Right hindlimb (tissue), 1 donor: ENCODE data around the gene FAAP100.
A peak's percentile ranks its signal among the peaks of the same experiment; 100 is the strongest.

Experiments used
- DNase-seq: peaks from one replicate; pipeline ENCODE4 v3.0.0-alpha.2; 2018

The FAAP100 gene

DNA sequence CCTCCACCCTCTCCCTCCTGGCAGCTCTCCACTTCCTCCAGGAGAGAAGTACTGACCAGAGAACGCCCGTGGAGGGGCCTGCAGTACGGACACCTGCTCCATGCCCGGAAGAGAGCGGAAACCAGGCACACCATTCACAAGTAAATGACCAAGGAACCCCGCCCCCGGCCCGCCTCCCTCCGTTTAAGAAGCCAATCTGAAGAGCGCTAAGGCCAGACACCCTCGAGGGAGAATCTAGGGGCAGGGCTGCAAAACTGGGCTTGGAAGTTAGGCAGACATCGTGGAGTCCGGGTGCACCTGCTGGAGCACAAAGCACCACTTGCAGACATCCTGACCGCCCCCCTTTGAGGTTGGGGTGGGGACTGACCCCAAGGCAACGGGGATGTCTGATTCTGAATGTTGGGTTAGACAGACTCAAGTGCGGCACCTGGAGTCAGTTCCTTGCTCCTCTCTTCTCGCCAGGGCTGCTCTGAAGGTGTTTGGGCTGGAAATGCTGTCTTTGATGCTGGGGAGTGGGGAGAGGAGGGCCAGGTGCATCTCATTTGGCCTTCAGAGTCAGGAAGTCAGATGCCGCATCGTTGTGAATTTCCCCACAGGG lies 964 bp upstream of the FAAP100 start:
- peak; percentile 79 for DNase-seq

DNA sequence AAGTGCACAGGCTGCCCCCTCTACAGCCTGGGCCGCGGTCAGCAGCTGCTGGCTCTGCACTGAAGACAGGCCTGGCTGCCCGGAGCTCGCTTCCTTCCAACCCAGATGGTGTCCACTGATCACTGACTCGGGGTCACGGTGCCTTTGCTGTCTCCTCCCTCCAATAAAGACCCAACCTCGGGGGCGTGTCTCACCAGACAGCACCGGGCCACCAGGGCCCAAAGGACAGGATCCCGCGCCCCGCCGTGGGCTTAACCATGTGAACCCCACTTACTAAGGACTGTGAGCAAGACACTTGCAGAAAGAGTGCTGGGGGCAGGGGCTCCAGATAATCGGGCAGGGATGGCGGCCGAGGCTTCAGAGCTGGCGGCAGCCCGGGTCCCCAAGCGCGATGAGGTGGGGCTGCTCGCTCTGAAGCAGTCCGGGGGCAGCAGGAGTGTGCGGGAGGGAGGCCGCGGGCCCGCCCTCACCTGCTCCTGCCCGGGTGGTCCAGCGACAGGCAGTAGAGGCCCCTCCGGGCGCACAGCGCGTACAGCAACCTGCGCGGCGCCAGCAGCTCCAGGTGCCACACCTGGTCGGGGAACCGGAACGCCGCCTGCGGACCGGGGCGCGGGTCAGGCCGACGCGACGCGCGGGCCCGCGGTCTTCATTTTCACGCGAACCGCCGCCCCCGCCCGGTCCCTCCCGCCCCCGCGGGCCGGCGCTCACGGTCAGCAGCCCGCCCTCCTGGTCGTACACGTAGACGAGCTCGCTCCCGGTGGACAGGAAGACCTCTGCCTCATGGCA lies 502 bp downstream of the FAAP100 start:
- no peak for DNase-seq

DNA sequence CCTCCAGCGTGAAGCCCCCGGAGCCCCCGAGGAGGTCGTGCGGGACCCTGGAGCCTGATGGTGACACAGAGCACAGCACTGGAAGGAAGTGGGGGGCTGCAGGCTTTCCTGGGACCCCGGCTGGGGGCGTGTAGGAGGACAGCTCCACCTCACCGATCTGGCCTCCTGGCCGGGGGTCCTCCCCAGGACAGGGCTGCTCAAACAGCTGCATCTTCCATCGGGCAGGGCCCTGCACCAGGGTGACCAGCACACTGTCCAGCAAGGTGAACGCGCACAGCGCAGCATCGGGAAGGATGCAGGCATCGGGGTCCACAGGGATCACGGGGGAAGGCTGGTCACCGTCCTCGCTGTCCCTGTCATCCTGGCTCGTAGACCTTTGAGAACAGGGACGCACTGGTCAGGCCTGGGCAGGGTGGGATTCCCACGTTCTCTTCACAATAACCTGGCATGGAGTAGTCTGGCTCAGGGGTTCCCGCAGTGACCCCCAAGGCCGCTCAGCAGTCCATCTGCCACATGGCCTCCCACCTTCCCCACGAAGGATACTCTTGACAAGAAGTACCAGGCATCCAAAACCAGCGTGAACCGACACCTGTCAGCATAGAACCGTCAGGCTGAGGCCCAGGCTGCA lies 1.2 kb downstream of the FAAP100 start:
- no peak for DNase-seq

DNA sequence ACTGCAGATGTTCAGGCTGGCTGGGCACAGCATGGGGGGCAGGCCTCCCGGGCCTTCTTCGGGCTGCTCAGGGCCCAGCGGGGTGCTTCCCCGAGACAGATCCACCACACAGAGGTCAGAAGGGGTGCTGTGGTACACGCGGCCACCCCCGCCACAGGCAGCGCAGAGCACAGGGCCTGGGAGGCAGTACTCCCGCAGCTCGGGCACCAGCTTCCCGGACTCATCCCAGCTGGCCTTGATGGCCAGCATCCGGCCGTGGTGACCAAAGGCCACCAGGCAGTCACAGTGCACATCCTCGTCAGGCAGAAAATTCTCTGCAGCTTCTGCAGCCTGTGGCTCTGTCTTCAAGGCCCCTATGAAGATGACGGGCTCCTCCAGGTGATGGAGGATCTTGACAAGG lies 1.9 kb downstream of the FAAP100 start:
- no peak for DNase-seq

DNA sequence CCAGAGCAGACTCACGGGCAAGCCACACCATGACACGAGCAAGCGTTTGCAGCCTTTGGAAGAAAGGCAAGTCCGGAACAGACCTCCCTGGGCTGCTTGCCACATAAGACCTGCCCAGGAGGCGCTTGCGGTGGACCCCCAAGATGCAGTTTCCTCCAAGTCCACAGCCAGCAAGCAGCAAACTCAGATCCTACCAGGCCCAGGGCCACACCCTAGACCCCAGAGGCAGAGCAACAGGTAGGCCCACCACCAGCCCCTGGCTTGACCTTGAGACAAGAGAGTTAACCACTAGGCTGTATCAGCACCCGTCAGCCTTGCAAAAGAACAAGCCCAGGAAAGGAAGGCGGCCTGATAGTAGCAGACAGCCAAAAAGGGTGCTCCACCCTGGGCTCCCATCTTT lies 2.3 kb downstream of the FAAP100 start:
- DNase-seq = no peak

DNA sequence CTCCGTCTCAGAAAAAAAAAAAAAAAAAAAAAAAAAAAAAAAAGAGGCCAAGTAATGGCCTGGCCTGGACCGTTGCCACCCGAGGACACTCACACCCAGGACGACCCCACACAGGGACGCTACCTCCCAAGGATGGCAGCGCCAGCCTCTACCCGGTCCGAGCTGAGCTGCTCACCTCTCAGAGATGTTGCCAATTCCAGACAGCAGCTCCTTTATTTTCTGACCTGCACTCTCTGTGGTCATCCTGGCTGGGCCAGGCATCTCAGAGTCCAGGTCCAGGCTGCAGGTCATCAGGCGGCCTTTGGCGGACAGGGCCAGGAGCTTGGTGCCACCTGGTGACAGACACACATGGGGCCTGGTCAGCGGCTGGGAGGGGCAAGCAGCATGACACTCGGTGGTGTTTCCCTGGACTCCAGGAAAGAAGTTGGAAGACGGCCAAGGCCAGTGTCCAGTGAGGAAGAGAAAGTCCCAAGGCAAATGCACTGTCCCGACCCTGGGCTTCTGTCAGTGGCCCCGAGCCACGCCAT lies 3.1 kb downstream of the FAAP100 start:
- DNase-seq = no peak

DNA sequence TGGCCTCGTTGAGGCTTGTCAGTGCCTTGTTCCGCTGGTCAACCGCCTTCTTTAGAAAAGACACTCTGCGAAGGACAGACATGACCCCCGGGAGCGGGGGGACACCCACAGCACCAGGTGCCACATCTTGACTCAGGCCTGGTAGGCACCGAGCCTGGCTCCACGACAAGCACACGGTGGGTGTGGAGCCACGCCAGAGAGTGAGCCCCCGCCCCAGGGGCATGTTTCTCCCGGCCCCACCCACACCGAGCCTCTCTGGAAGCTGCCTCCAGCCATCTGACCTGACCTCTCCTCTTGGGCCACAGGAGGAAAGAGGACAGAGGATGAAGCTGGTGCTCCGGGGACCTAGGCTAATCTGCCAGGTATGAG lies 4.6 kb downstream of the FAAP100 start:
- DNase-seq = no peak

DNA sequence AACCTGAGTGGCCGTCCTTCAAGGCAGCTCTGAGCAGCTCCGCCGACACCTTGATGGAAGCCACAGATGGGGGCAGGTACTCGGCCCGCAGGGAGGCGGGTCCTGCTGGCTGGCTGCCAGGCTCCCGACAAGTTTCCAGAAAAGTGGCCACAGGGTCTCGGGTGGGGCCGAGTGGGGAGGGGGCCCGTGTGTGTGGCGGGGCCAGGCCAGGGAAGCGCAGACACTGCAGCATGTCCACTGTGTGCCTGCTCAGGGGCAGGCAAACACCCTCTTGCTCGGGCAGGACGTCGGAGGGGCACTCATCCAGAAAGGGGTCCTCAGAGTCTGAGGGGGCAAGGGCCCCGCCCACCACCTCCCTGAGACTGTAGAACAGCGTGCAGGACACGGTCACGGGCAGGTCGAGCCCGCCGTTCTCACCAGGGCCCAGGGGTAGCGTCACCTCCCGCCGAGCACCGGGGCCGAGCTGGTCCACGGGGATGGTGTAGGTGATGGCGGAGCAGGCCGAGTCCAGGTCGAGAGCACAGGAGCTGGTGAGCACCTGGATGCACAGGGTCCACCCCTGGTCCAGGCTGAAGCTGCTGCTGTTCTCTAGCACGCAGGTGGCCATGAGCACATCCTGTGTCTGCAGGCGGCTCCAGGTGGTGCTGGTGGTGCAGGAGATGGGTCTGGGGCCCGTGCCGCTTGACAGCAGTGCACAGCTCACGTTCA lies 5.1 kb downstream of the FAAP100 start:
- DNase-seq = no peak

DNA sequence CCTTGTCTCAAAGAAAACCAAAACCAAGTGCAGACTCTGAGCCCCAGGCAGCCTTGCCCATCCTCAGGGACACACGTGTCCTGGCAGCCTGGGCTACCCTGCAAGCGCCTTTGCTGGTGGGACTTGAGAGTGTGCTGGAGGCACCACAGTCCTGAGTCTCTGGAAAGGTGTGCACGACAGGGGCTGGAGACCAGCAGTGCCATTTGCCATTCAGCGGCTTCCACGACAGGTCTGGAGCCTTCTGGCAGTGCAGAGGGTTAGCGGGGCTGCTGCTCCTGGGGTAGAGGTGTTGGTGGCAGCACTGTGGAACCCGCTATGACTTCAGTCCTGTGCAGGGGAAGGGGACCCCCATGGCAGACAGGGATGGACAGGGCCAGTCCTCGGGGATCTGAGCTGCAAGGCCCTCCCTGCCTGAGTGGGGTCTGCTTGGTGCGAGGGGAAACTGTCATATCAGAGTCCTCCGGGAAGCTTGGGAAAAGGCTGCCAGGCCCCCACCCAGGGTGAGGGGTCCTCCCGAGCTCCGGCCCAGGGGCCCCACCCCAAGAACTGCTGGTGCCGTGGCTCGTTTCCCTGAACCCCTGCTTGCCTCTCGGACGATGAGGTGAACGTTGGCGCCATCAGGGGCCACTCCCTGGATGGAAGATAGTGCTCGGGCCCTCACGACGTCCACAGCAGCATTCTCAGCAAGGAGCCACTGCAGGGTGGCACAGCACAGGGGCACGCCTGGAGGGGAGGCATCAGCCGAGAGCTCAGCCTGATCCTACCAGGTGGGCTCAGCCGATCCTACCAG lies 6.8 kb downstream of the FAAP100 start:
- DNase-seq = peak; percentile 7

DNA sequence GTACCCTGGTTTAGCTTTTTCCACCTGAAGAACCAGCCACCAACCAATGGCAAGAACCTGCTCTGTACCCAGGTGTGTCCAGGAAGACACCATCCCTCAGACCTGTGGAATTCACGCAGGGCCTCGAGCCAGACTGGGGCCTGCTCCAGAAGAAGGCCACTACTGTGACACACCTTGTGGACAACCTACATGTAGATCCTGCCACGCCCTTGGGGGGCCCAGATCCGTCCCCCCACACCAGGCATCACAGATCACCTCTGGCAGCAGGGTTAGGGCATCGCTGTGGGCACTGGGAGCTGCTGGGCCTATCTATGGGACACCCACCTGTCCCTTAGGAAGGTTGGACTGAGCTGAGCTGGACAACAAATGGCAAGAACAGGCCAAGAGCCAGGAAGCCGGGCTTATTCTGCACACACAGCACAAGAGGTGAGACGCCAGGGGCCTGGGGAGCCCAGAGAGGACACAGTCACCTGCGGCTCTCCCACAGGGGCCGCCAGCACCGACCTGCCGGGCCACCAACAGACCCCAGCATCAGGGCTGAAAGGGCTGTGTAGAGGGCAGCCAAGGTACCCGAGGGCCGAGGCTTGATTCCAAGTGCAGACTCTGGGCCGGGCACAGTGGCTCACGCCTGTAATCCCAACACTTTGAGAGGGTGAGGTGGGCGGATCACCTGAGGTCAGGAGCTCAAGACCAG lies 7.7 kb downstream of the FAAP100 start:
- DNase-seq = peak; percentile 8

DNA sequence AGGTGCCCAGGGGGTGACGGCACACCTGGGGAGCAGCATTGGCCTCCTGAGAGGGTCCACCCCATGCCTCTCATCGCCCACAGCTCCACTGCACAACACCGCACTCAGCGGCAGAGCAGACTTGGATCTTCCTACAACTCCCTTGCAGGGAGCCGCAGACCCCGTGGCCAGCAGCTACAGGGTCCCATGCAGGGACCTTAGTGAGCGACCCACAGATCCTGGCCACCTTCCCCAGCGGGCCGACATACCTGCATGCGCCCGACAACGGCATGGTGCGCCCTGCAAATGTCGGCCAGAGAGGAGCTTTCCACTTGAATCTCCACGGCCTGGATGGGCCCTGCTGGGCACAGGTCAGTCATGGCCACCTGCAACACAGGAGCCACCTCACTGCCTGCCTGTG lies 8.4 kb downstream of the FAAP100 start:
- peak; percentile 16 for DNase-seq

DNA sequence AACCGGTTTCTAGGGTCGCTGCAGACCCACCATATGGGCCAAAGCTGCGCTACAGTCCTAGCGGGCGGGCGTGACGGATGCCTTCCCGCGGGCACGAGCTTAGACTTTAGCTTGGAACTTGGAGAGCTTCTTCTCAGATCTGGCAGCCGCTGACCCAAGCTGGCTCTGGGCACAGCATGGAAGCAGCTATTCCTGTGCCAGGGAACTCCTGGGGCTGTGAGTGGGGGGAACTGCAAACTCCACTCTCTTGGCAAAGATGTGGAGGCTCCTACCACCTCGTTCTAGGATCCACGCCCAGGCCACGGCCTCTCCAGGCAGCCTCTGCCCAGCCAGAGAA lies 8.8 kb downstream of the FAAP100 start:
- DNase-seq = peak; percentile 4

DNA sequence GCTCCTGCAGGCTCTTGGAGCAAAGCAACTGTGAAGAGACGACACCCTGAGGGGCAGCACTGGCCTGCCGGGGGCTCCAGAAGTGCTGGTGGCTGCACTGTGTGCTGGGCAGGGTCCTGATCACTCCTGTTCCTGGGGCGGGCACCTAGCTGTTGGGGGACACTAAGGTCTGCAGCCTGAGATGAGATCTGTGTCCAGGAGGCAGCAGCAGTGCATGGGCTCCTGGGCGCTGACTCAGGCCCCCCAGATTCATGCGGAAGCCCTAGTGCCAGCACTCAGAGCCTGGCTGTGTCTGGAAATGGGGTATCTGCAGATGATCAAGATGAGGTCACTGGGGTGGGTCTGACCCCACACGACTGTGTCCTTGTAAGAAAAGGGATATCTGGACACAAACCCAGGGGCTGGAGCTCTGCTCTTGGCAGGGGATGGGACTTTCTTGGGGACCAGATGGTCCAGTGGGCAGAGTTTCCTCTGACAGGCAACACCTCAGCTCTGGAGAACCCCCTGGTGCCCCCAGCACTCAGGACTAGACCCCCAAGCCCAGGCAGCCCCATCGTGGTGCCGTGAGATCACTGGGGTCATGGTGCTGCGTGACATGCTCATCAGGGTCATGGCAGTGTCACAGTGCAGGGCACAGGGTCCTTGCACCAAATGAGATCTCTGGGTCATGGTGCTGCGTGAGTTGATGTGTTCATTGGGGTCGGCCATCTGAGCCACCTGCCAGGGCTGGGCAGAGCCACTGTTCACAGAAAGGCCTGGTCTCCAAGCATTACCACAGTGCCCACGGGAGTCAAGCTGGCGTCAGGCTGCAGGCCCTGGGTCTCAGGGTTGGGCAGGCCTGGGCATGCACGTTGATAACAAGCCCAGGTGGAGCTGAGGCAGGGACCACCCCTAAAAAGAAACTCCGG lies 9.5 kb downstream of the FAAP100 start:
- peak; percentile 12 for DNase-seq

DNA sequence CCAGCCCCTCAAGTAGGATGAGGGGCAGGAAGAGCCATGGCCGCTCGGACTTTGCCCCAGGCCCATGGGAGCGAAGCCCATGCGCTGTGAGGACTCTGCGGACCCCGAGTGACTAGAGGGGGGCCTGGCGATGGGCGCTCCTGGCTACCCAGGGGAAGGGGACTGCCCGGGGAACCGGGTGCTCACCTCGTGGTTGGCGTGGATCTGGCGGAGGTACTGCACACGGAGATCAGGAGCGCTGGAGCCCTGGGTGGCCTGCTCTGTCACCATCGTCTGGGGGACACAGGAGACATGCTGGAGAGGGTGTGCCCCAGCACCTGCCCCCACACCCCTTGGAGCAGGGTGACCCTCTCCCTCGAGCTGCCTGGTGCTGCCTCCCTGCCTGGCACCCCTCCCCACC lies 11.0 kb downstream of the FAAP100 start:
- peak; percentile 8 for DNase-seq

DNA sequence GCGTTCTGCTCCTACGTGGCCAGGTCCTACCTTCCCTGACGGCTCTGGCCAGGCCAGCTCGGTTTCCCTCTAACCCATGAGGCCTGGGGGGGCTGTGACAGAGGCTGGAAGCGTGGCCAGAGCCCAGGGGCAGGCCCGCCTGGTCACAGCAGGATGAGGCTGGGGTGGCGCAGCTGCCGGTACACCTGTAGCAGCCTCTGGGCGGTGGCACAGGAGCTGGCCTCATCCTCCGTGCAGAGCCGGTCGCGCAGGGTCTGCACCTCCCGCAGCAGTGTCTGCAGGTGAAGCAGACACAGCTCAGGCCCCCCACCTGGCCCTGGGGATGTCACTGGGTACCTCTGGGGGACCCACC lies 11.5 kb downstream of the FAAP100 start:
- DNase-seq = peak; percentile 16

DNA sequence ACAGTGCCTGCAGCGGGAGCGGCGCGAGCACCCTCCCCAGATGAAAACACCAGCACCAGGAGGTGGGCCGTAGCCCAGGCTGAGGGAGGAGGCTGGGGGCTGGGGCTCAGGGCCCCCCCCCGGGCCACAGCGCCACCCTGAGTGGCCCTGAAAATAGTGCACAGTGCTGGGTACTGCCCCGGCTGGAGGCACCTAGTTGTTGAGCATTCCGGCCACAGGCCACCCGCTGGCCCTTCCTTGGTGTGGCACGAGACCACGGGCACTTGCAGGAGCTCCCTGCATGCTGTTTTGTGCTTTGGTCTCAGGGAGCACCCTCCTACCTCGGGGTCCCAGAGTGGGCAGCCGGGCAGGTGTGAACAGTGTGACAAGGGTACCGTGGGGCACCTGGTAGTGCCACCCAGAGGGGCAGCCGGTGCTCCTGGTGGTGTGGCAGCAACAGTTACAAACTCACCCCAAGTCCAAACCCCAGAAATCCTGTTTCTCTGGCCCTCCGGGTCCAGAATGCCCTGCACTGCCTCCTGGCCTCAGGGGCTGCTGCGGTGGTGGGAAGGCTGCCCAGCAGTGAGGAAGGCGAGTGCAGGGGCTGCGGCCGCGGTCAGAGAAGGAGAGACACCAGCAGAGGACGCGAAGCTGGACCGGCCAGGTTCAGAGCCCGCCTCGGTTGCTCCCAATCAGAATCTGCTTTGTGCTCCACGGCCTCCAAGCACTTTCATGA lies 12.0 kb downstream of the FAAP100 start:
- no peak for DNase-seq

DNA sequence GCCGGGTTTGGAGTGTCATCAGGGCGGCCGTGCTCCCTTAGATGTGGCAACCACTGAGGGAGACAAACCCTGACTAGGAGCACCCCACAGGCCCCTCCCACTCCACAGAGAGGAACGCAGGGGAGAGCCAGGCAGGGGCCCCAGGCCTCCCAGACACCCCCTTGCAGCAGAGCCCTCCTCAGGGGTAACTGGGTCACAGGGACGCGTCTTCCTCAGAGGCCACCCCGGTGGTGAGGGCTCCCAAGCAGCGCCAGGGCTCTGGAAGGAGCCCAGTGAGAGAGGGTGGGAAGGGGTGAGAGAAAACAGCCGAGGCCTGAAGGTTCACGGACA lies 12.6 kb downstream of the FAAP100 start:
- DNase-seq = peak; percentile 15

DNA sequence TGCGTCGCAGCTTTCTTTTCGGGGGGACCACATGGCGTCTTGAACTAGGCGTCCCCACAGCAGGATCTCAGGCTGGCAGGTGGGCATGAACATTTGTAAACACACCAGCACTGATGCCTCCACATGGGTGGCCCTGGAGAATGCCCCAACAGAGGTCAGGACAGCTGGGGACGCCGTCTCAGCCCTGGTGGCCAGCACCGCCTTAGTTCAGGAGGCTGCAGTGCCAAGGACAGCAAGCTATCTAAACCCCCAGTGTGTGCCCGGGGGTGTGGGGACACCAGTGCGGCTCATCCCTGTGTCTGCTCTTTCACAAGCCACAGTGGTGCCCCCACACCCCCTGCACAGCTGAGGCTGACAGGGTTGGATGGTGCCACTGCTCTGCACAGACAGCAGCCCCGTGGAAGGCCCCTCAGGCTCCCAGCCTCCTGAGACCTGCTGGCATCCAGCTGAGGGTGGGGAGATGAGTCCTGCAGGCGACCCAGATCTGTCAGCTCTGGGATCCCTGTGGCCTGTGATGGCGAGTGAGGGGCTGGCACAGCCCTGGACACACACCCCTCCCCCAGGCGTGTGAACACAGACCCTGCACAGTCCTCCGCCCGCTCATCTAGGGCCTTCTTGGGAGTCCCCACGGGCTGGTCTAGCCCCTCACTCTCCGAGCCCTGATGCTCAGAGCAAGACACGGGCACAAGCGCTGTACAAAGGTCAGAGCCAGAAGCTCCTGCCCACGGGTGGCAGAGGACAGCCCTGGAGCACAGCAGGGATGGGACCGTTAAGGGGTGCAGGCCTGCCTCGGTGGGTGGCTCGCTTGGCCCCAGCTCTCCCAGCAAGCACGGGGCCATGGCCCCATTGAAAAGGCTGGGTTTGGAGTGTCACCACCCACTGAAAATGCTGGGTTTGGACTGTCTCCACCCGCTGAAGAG lies 13.2 kb downstream of the FAAP100 start:
- DNase-seq = no peak

DNA sequence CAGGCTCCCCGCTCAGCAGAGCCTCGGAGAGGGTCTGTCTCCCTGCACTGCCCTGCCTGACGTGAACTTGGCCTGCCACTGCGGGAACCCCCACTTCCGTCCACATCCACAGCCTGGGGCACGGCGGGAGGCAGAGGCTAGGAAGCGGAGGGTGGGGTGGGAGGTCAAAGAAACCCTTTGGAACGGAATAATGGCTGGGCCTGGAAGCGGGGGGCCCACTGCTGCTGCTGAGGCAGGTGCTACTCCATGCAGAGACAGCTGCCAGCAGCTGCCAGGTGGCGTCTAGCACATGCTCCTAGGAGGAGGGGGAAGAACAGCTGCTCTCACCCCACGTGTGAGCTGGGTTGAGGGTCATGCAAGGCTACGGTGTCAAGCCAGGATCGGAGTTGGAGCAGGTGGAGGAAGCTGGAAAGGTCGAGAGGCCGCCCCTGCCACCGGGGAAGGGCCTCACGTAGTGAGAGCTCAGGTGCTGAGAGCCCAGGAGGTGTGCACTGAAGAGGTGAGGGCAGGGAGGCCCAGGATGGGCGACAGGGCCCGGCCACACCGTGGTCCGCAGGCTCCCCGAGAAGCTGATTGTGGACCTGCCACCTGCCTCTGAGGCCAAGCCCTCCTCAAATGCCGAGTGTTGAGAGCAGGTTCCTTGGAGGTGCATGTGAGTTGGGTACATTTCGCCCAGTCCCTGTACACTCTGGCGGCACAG lies 14.1 kb downstream of the FAAP100 start:
- DNase-seq = peak; percentile 69
